ENCODE data around the gene IL1RN. TPM values are rescaled to one million over a fixed set of nuclear protein-coding genes. Genes with fewer than 3 reads are reported as not detected.

The IL1RN gene
- total RNA-seq, 1 donor from 2014 or later = not detected

DNA sequence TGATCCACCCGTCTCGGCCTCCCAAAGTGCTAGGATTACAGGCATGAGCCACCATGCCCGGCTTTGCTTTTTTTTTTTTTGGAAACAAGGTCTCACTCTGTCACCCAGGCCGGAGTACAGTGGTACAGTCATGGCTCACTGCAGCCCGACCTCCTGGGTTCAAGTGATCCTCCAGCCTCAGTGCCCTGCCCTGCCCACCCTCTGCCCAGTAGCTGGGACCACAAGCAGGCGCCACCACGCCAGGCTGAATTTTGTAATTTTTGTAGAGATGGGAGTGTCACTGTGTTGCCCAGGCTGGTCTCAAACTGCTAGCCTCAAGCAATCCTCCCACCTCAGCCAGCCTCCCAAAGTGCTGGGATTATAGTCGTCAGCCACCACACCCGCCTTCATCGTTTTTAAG is 34.8 kb downstream of the IL1RN start:
- Histone ChIP-seq H3K4me1 (ENCODE audit: insufficient read depth, low read length) (peaks cover 20% of the 10 kb centered on the region), H2AFZ (ENCODE audit: low read depth, low read length) (no peak overlapping the region), H3K79me2 (ENCODE audit: insufficient read depth, low read length) (no peaks in the 10 kb centered on the region), H3K9me3 (ENCODE audit: insufficient read depth, low read depth, low read length) (no peaks in the 10 kb centered on the region), H3K36me3 (ENCODE audit: insufficient read depth, low read length) (no peaks in the 10 kb centered on the region), H3K27me3 (ENCODE audit: insufficient read depth, low read length) (no peaks in the 10 kb centered on the region), H4K20me1 (ENCODE audit: insufficient read depth, low read length) (peaks cover 4% of the 10 kb centered on the region), H3K9ac (ENCODE audit: low read length) (no peak overlapping the region), H3K4me3 (ENCODE audit: insufficient read depth, low read depth, low read length) (no peak overlapping the region), H3K27ac (ENCODE audit: low read depth, low read length) (no peak overlapping the region), H3K4me2 (ENCODE audit: low read length) (no peak overlapping the region)
- FAIRE-seq = no peak
- no peak for TF ChIP-seq EZH2 (IDR thresholded peaks at IDR 0.05; ENCODE audit: insufficient read depth, low read length)
- TF ChIP-seq CTCF (IDR thresholded peaks at IDR 0.05; ENCODE audit: insufficient read depth, low read depth, low read length) = no peak
- no peaks in the 10 kb centered on the region for H3K36me3 Mint-ChIP-seq (ENCODE audit: low read depth, unreplicated experiment)
- H3K27ac Mint-ChIP-seq (ENCODE audit: unreplicated experiment) = no peak overlapping the region
- H3K4me3 Mint-ChIP-seq (ENCODE audit: unreplicated experiment) = no peak overlapping the region
- DNase-seq (ENCODE audit: low read depth) = no peak
- peaks cover 8% of the 10 kb centered on the region for H3K4me1 Mint-ChIP-seq (ENCODE audit: low read depth, unreplicated experiment)
- peaks cover 10% of the 10 kb centered on the region for H3K27me3 Mint-ChIP-seq (ENCODE audit: low read depth, unreplicated experiment)
- no peaks in the 10 kb centered on the region for H3K9me3 Mint-ChIP-seq (ENCODE audit: unreplicated experiment)

- Histone ChIP-seq H2AFZ (ENCODE audit: low read depth, low read length) (no peak overlapping the region), H3K27ac (ENCODE audit: low read depth, low read length) (no peak overlapping the region), H3K4me2 (ENCODE audit: low read length) (no peak overlapping the region), H3K9ac (ENCODE audit: low read length) (no peak overlapping the region), H3K9me3 (ENCODE audit: insufficient read depth, low read depth, low read length) (no peaks in the 10 kb centered on the region), H3K36me3 (ENCODE audit: insufficient read depth, low read length) (no peaks in the 10 kb centered on the region), H3K27me3 (ENCODE audit: insufficient read depth, low read length) (no peaks in the 10 kb centered on the region), H4K20me1 (ENCODE audit: insufficient read depth, low read length) (peaks cover 4% of the 10 kb centered on the region), H3K4me3 (ENCODE audit: insufficient read depth, low read depth, low read length) (no peak overlapping the region), H3K4me1 (ENCODE audit: insufficient read depth, low read length) (peaks cover 15% of the 10 kb centered on the region), H3K79me2 (ENCODE audit: insufficient read depth, low read length) (no peaks in the 10 kb centered on the region)
- Mint-ChIP-seq H3K27ac (ENCODE audit: unreplicated experiment) (no peak overlapping the region), H3K36me3 (ENCODE audit: low read depth, unreplicated experiment) (no peaks in the 10 kb centered on the region), H3K4me1 (ENCODE audit: low read depth, unreplicated experiment) (peaks cover 8% of the 10 kb centered on the region), H3K4me3 (ENCODE audit: unreplicated experiment) (no peak overlapping the region), H3K27me3 (ENCODE audit: low read depth, unreplicated experiment) (peaks cover 10% of the 10 kb centered on the region), H3K9me3 (ENCODE audit: unreplicated experiment) (no peaks in the 10 kb centered on the region)
- no peak for FAIRE-seq
- no peak for DNase-seq (ENCODE audit: low read depth)
- TF ChIP-seq EZH2 (IDR thresholded peaks at IDR 0.05; ENCODE audit: insufficient read depth, low read length) (no peak), CTCF (IDR thresholded peaks at IDR 0.05; ENCODE audit: insufficient read depth, low read depth, low read length) (no peak)
Measured at GRCh38 chr2:113162869-113163268, 35.5 kb downstream of the IL1RN start.

GRCh38 chr2:113164215-113164929 is 37.0 kb downstream of the IL1RN start:
- Histone ChIP-seq H2AFZ (ENCODE audit: low read depth, low read length) (no peak overlapping the region), H3K4me2 (ENCODE audit: low read length) (no peak overlapping the region), H3K4me3 (ENCODE audit: insufficient read depth, low read depth, low read length) (no peak overlapping the region), H3K79me2 (ENCODE audit: insufficient read depth, low read length) (no peaks in the 10 kb centered on the region), H3K27me3 (ENCODE audit: insufficient read depth, low read length) (no peaks in the 10 kb centered on the region), H4K20me1 (ENCODE audit: insufficient read depth, low read length) (peaks cover 4% of the 10 kb centered on the region), H3K36me3 (ENCODE audit: insufficient read depth, low read length) (no peaks in the 10 kb centered on the region), H3K9ac (ENCODE audit: low read length) (no peak overlapping the region), H3K9me3 (ENCODE audit: insufficient read depth, low read depth, low read length) (no peaks in the 10 kb centered on the region), H3K4me1 (ENCODE audit: insufficient read depth, low read length) (peaks cover under 1% of the 10 kb centered on the region), H3K27ac (ENCODE audit: low read depth, low read length) (no peak overlapping the region)
- H3K9me3 Mint-ChIP-seq (ENCODE audit: unreplicated experiment) = no peaks in the 10 kb centered on the region
- no peak for FAIRE-seq
- no peak for TF ChIP-seq CTCF (IDR thresholded peaks at IDR 0.05; ENCODE audit: insufficient read depth, low read depth, low read length)
- TF ChIP-seq EZH2 (IDR thresholded peaks at IDR 0.05; ENCODE audit: insufficient read depth, low read length) = no peak
- peaks cover 4% of the 10 kb centered on the region for H3K27me3 Mint-ChIP-seq (ENCODE audit: low read depth, unreplicated experiment)
- H3K27ac Mint-ChIP-seq (ENCODE audit: unreplicated experiment) = no peak overlapping the region
- H3K4me1 Mint-ChIP-seq (ENCODE audit: low read depth, unreplicated experiment) = no peaks in the 10 kb centered on the region
- no peaks in the 10 kb centered on the region for H3K36me3 Mint-ChIP-seq (ENCODE audit: low read depth, unreplicated experiment)
- DNase-seq (ENCODE audit: low read depth) = no peak
- H3K4me3 Mint-ChIP-seq (ENCODE audit: unreplicated experiment) = no peak overlapping the region
